ENCODE measurements around the gene RIPK1. TPM values are rescaled to one million over a fixed set of nuclear protein-coding genes. Genes with fewer than 3 reads are reported as not detected.

Gene RIPK1
- total and polyA plus RNA-seq, 9 of the 15 experiments (the other 6 are each of a cell fraction or from before 2014, with no cell fraction given): 3.8 to 24.9 (median 17.7) TPM

- TF ChIP-seq CHD7 (IDR thresholded peaks at IDR 0.05; ENCODE audit: low read depth, low read length) (no peak), RHOXF2B (CRISPR knock-in tag; conservative IDR thresholded peaks at IDR 0.05) (no peak), RBFOX2 (IDR thresholded peaks at IDR 0.05; ENCODE audit: low read depth, low read length) (peak; percentile 96), BHLHE40 (IDR thresholded peaks at IDR 0.05; ENCODE audit: low read length) (peak; percentile 47; the same call in 1 of the 2 replicates), GTF2A2 (tag; IDR thresholded peaks at IDR 0.05) (peak; percentile 99), TSC22D4 (tag; IDR thresholded peaks at IDR 0.05) (no peak), DDX20 (tag; IDR thresholded peaks at IDR 0.05; ENCODE audit: low read depth) (no peak), RAD51 (IDR thresholded peaks at IDR 0.05; ENCODE audit: borderline replicate concordance, low read depth) (no peak), ZKSCAN3 (CRISPR knock-in tag; IDR thresholded peaks at IDR 0.05) (no peak), MTA3 (IDR thresholded peaks at IDR 0.05; ENCODE audit: borderline replicate concordance) (peak; percentile 100), EGR1 (conservative IDR thresholded peaks at IDR 0.05) (peak; percentile 95), TAF15 (IDR thresholded peaks at IDR 0.05; ENCODE audit: low read depth, low read length) (no peak), RFX5 (IDR thresholded peaks at IDR 0.05; ENCODE audit: low read depth, low read length) (0 out of 2 replicates have a peak, but pooled peaks have one; percentile 35), ZNF707 (CRISPR knock-in tag; conservative IDR thresholded peaks at IDR 0.05) (no peak), ZNF431 (CRISPR knock-in tag; IDR thresholded peaks at IDR 0.05) (no peak), CSDE1 (IDR thresholded peaks at IDR 0.05) (peak in 1 of 2 experiments; percentile 59; a peak in 1 of 4 replicates), IRF9 (tag; IDR thresholded peaks at IDR 0.05) (no peak), MAFF (IDR thresholded peaks at IDR 0.05; ENCODE audit: low read length) (no peak)
These were observed 89.0 kb downstream of the RIPK1 start, which contains the start of gene TUBB2A (continued) for GRCh38 chr6:3157131-3157933.
